C4-2B (cell line): ENCODE results near the gene TRIM5.

Experiments
- H3K27ac ChIP-seq: fragments of 450-650 bp; 2 replicates; pipeline ENCODE4 v1.5.1; 2017
- ZFX ChIP-seq: fragments of 450-650 bp; IDR thresholded peaks from 2 replicates; pipeline ENCODE4 v1.6.1; 2017
- TF ChIP-seq, protein P1 (sequence below): fragments of 450-650 bp; conservative IDR thresholded peaks from 2 replicates; pipeline ENCODE4 v1.5.1; 2017; ENCODE audit warnings: mild to moderate bottlenecking

TRIM5 gene

DNA sequence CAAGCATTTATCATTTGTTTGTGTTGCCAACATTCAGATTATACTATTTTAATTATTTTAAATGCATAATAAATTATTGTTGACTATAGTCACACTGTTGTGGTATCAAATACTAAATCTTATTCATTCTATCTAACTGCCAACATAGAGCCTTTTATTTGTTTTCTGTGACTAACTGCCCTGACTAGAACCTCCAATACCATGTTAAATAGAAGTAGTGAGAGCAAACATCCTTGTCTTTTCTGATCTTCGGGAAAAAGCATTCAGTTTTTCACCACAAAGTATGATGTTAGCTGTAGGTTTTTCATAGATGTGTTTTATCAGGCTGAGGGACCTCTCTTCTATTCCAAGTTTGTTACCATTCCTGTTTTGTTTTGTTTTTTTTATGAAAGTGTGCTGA, 44.9 kb downstream of the TRIM5 start:
- TF ChIP-seq ZFX = no peak
- TF ChIP-seq, protein P1, sequence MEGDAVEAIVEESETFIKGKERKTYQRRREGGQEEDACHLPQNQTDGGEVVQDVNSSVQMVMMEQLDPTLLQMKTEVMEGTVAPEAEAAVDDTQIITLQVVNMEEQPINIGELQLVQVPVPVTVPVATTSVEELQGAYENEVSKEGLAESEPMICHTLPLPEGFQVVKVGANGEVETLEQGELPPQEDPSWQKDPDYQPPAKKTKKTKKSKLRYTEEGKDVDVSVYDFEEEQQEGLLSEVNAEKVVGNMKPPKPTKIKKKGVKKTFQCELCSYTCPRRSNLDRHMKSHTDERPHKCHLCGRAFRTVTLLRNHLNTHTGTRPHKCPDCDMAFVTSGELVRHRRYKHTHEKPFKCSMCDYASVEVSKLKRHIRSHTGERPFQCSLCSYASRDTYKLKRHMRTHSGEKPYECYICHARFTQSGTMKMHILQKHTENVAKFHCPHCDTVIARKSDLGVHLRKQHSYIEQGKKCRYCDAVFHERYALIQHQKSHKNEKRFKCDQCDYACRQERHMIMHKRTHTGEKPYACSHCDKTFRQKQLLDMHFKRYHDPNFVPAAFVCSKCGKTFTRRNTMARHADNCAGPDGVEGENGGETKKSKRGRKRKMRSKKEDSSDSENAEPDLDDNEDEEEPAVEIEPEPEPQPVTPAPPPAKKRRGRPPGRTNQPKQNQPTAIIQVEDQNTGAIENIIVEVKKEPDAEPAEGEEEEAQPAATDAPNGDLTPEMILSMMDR = no peak
- H3K27ac ChIP-seq = no peak overlapping the region

DNA sequence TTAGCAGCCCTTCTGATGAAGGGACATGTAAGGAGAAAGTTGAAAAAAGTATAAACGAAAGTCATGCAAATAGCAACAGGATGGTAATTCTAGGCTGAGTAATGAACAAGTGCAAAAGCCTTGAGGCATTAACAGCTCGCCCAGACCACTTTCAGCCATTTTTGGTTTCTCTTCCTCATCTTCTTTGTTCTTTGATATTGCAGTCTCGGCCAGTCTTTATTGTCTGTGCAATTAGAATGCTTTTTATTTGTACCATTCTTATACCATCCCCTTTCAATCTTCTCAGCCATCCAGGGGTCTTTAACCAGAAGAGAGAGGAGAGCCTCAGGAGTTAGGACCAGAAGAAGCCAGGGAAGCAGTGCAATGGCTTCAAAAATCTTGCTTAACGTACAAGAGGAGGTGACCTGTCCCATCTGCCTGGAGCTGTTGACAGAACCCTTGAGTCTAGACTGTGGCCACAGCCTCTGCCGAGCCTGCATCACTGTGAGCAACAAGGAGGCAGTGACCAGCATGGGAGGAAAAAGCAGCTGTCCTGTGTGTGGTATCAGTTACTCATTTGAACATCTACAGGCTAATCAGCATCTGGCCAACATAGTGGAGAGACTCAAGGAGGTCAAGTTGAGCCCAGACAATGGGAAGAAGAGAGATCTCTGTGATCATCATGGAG, 52.8 kb downstream of the TRIM5 start:
- H3K27ac ChIP-seq = no peak overlapping the region
- no peak for TF ChIP-seq ZFX
- TF ChIP-seq, protein P1 = no peak

GRCh38 chr11:5631417-5631816, 53.5 kb downstream of the TRIM5 start:
- TF ChIP-seq ZFX = no peak
- TF ChIP-seq, protein P1 = no peak
- no peak overlapping the region for H3K27ac ChIP-seq

DNA sequence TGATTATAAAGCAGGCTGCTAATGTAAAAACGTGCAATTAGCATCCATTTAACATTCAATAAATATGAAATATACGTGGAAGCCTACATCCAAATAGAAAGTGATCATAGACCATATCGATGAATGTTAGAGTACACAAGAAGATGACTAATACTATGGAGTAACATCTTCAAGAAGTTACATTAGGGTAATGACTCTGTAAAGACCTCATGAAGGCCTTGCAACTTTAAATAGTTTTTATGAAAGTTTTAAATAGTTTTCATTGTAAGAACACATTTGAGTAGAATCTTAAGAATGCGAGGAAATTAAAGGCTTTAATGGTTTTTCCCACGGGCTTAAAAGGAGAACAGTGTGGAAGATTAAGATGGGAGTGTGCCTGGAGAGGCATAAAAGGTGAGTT, 58.7 kb downstream of the TRIM5 start:
- no peak for TF ChIP-seq ZFX
- TF ChIP-seq, protein P1 = no peak
- H3K27ac ChIP-seq = no peak overlapping the region

GRCh38 chr11:5625281-5625680, 59.6 kb downstream of the TRIM5 start:
- TF ChIP-seq, protein P1 = no peak
- TF ChIP-seq ZFX = no peak
- no peak overlapping the region for H3K27ac ChIP-seq

DNA sequence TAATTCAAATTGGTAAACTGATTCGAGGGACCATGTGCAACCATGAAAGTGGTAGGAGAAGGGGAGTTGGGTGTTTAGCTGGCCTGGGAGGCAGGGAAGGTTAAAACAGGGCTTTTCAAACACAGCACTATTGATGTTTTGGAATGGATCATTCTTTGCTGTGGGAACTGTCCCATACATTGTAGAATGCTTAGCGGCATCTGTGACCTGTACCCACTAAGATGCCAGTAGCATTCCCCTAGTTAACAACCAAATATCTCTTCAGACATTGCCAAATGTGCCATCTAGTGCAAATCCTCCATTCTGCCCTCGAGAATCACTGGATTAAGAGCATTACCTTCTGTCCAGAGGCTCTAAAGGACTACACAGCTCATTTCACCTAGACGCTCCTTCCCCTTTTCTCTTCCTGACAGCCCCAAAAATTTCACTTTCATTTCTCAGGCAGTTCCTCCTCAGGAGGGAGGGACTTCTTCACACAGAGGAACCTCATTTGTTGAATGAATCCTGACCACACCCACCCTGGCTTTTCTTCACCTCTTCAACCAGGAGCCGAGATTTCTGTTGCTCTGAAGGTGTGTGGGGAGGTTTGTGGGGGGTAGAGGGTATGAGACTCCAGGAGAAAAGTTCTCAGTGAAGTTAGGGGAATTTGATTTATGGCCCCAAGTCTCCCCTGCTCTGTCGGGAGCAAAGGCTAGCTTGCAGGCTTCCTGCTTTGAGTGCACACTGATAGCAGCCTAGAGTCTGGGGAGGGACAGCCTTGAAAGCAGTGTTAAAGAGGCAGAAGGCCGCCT, 60.2 kb downstream of the TRIM5 start, which contains the start of gene TRIM34:
Gene TRIM34, plus strand, starts transcription at position 513 of the 791 bp plus-strand sequence. CDS start 7,331 bp downstream, outside the sequence.
- no peak within 1 kb of the TSS for H3K27ac ChIP-seq

DNA sequence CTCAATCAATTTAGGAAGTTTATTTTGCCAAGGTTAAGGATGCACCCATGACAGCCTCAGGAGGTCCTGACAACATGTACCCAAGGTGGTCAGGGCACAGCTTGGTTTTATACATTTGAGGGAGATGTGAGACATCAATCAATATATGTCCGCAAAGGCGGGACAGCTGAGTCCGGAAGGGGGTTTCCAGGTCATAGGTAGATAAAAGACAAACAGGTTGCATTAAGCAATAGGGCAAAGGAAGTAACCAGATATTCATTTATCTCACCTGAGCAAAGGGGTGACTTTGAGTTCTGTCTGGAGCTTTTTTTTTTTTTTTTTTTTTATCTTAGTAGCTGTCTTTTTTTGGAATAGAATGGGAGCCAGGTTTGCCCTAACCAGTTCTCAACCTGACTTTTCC, 62.1 kb downstream of the TRIM5 start:
- H3K27ac ChIP-seq = no peak overlapping the region
- no peak for TF ChIP-seq ZFX
- TF ChIP-seq, protein P1 = no peak

More for the DNA sequence above, 60.2 kb downstream of the TRIM5 start, which contains the start of gene TRIM34:
- no peak for TF ChIP-seq ZFX
- TF ChIP-seq, protein P1 = no peak
